Lung (tissue), 12 donors: ENCODE data around the gene HEMGN. TPM values are rescaled to one million over a fixed set of nuclear protein-coding genes. Genes with fewer than 3 reads are reported as not detected.

Experiments
- ATAC-seq: fragments of 200-7000 bp; cut with Tn5 transposase; one replicate; pipeline ENCODE4 v1.9.1; 2020; ENCODE audit warnings: moderate number of reproducible peaks; ENCODE audit not compliant: insufficient read depth, low FRiP score
- DNase-seq, 3 donors: peaks; one replicate each; pipeline ENCODE4 v3.0.0-alpha.2; 2013 to 2017
- H3K27ac ChIP-seq, 2 donors: one replicate each; pipeline ENCODE4 v1.5.1; 2013; ENCODE audit warnings: mild to moderate bottlenecking in 2 of 2, moderate library complexity in 2 of 2, control low read depth in 1 of 2, inconsistent platforms in 1 of 2, low read depth in 1 of 2, low read length in 1 of 2
- H3K27me3 ChIP-seq, 3 donors: one replicate each; pipeline ENCODE4 v1.5.1; 2013; ENCODE audit warnings: low read length in 2 of 3; ENCODE audit not compliant: control insufficient read depth in 3 of 3, insufficient read depth in 3 of 3
- H3K36me3 ChIP-seq, 4 donors: one replicate each; pipeline ENCODE4 v1.5.1; 2013; ENCODE audit warnings: low read length in 4 of 4, mild to moderate bottlenecking in 1 of 4, moderate library complexity in 1 of 4; ENCODE audit not compliant: control insufficient read depth in 4 of 4, insufficient read depth in 4 of 4
- H3K4me1 ChIP-seq, 5 donors: one replicate each; pipeline ENCODE4 v1.5.1; 2013; ENCODE audit warnings: low read length in 5 of 5, mild to moderate bottlenecking in 2 of 5, moderate library complexity in 1 of 5; ENCODE audit not compliant: control insufficient read depth in 5 of 5, insufficient read depth in 5 of 5
- H3K4me3 ChIP-seq: one replicate; pipeline ENCODE4 v1.5.1; 2013; ENCODE audit warnings: mild to moderate bottlenecking, control low read depth, moderate library complexity
- H3K9ac ChIP-seq, 2 donors: one replicate each; pipeline ENCODE4 v1.5.1; 2013; ENCODE audit warnings: low read length in 2 of 2, control low read depth in 1 of 2; ENCODE audit not compliant: insufficient read depth in 1 of 2
- H3K9me3 ChIP-seq, 4 donors: one replicate each; pipeline ENCODE4 v1.5.1; 2013; ENCODE audit warnings: low read length in 3 of 4, mild to moderate bottlenecking in 1 of 4, moderate library complexity in 1 of 4; ENCODE audit not compliant: control insufficient read depth in 4 of 4, insufficient read depth in 3 of 4
- WGBS, 2 donors: extraction: QIAGEN DNeasy Blood & Tissue Kit; methylation state at CpG; one replicate each; pipeline ENCODE4 v1.1.7; 2013; 5-methylcytosine and 5-hydroxymethylcytosine counted together
- polyA plus RNA-seq, 2 donors: library from polyadenylated mRNA; stranded (reverse); fragments of 200-250 nt; gene quantifications; one replicate each; pipeline ENCODE4 v1.2.1, GENCODE V29; 2013
- total RNA-seq, 2 donors: library from RNA; depleted of rRNA in 1 of 2; stranded (reverse); fragments of >200 nt in 1 of 2; gene quantifications; one replicate each; pipeline ENCODE4 v1.2.1, GENCODE V29; 2014 to 2021
- TF ChIP-seq, protein P1 (sequence below): IDR thresholded peaks from 2 replicates; pipeline ENCODE4 v1.5.1; 2012; ENCODE audit warnings: mild to moderate bottlenecking; ENCODE audit errors: control extremely low read depth, extremely low read depth
- donor health status: control.
- donor health status: control.
- donor health status: Bipolar disorder and iron deficiency.
- donor health status: healthy.
- donor health status: DM: yes; HTN: yes; CAD: no.

HEMGN gene
- total and polyA plus RNA-seq, 4 donors, result 0.14 to 21.6 (median 0.31) TPM

DNA sequence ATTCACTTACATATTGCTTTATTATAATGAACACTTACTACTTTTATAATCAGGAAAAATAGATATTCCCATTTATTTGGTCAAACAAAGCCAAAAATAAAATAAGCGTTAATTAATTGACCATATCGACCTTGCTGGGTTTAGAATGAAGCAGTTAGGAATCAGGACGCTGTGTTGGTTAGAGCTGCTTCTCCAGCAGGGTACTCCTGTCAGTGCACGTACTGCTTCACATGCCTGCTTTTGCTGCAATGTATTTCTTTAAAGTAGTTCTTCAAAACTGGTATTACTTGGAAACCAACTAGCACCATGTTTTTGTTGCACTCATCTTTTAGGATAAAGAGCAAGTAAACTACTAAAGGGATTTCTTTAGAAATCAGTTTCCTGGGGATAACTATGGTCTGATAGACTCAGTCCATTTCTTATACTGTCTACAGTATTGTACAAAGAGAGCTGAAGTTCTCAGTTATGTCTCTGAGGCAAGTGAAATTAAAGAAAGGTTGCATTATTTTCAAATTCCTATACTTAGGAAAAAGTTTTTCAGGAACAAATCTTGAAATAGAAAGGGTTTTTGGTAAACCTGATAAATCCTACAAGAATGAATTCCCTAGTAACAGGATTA lies 8.9 kb downstream of the HEMGN start:
- ATAC-seq, result no peak
- DNase-seq, result no peak
- Histone ChIP-seq H3K36me3 (no peaks in the 10 kb centered on the region), H3K9ac (no peak overlapping the region), H3K4me3 (no peak overlapping the region), H3K9me3 (no peaks in the 10 kb centered on the region), H3K4me1 (no peaks in the 10 kb centered on the region), H3K27me3 (peaks cover 0 to 44% (median 25%) of the 10 kb centered on the region in 3 donors), H3K27ac (no peak overlapping the region)
- 54 to 55% methylated on average over 4 of the region's 4 CpGs for WGBS, 2 donors
- TF ChIP-seq, protein P1, sequence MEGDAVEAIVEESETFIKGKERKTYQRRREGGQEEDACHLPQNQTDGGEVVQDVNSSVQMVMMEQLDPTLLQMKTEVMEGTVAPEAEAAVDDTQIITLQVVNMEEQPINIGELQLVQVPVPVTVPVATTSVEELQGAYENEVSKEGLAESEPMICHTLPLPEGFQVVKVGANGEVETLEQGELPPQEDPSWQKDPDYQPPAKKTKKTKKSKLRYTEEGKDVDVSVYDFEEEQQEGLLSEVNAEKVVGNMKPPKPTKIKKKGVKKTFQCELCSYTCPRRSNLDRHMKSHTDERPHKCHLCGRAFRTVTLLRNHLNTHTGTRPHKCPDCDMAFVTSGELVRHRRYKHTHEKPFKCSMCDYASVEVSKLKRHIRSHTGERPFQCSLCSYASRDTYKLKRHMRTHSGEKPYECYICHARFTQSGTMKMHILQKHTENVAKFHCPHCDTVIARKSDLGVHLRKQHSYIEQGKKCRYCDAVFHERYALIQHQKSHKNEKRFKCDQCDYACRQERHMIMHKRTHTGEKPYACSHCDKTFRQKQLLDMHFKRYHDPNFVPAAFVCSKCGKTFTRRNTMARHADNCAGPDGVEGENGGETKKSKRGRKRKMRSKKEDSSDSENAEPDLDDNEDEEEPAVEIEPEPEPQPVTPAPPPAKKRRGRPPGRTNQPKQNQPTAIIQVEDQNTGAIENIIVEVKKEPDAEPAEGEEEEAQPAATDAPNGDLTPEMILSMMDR, result no peak

- ATAC-seq, result no peak
Observed at GRCh38 chr9:97925497-97926334, 12.3 kb downstream of the HEMGN start.

GRCh38 chr9:97924386-97924785 lies 13.6 kb downstream of the HEMGN start:
- no peak overlapping the region for H3K9ac ChIP-seq
- 22 to 41% methylated on average over 4 of the region's 4 CpGs for WGBS, 2 donors
- peaks cover 0 to 11% (median 6%) of the 10 kb centered on the region in 5 donors for H3K4me1 ChIP-seq

More at GRCh38 chr9:97925497-97926334, 12.3 kb downstream of the HEMGN start:
- Histone ChIP-seq H3K4me1 (peaks cover 0 to 11% (median 5%) of the 10 kb centered on the region in 5 donors), H3K9ac (no peak overlapping the region), H3K4me3 (no peak overlapping the region), H3K9me3 (no peaks in the 10 kb centered on the region), H3K27ac (no peak overlapping the region), H3K36me3 (no peaks in the 10 kb centered on the region), H3K27me3 (peaks cover 0 to 30% (median 19%) of the 10 kb centered on the region in 3 donors)
- DNase-seq, result no peak
- 76 to 88% methylated on average over 5 of the region's 5 CpGs for WGBS, 2 donors
- TF ChIP-seq, protein P1, result no peak

More at GRCh38 chr9:97924386-97924785, 13.6 kb downstream of the HEMGN start:
- DNase-seq (no peak), ATAC-seq (no peak)
- Histone ChIP-seq H3K36me3 (no peaks in the 10 kb centered on the region), H3K4me3 (no peak overlapping the region), H3K27ac (no peak overlapping the region), H3K27me3 (peaks cover 0 to 25% (median 14%) of the 10 kb centered on the region in 3 donors), H3K9me3 (no peaks in the 10 kb centered on the region)
- TF ChIP-seq, protein P1, result no peak
